ENCODE measurements around the gene SCRG1. TPM values are rescaled to one million over a fixed set of nuclear protein-coding genes. Genes with fewer than 3 reads are reported as not detected.

The SCRG1 gene
- total and polyA plus RNA-seq, 2 donors (not counting 3 experiments of a cell fraction or from before 2014, with no cell fraction given) = not detected

DNA sequence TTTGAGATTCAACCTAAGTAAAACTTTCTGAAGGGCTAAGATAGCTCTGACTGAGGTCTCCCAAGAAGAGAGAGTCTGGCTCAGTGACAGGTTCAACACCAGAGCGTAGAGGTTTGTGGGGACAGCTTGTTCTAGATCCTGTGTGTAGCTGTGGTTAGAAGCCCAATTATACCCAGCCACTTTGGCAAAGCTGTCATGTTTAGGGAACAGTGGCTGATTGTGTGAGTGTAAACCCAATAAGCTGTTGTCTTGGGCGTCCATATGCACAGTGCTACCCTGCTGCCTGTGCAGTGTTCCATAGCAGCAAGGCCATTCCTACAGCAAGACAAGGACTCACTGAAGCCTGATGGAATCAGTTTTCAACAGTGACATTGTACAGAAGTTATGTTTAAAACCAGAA lies 11.2 kb upstream of the SCRG1 start:
- BruUV-seq (replicated peaks) = no TSS peak
- Histone ChIP-seq H3K4me2 (ENCODE audit: insufficient read depth, low read length) (no peak overlapping the region), H3K9me3 (replicated peaks; ENCODE audit: control insufficient read depth, insufficient read depth, low read length) (no peaks in the 10 kb centered on the region), H4K20me1 (replicated peaks; ENCODE audit: control insufficient read depth, extremely low read depth, insufficient read depth, low read length) (no peaks in the 10 kb centered on the region), H3K27ac (ENCODE audit: insufficient read depth, low read depth, low read length) (no peak overlapping the region), H3K9me1 (replicated peaks; ENCODE audit: control insufficient read depth, extremely low read depth, insufficient read depth, low read length) (no peaks in the 10 kb centered on the region), H3K36me3 (ENCODE audit: control insufficient read depth in 2 of 2, extremely low read depth in 1 of 2, insufficient read depth in 2 of 2, low read length in 2 of 2) (no peaks in the 10 kb centered on the region), H3K4me3 (replicated peaks in 1 of 3; ENCODE audit: insufficient read depth in 1 of 3, low read depth in 1 of 3, low read length in 3 of 3) (no peak overlapping the region), H3K4me1 (ENCODE audit: control insufficient read depth, extremely low read depth, insufficient read depth, low read length) (peaks cover 13% of the 10 kb centered on the region), H3K79me2 (ENCODE audit: control insufficient read depth, insufficient read depth, low read length) (no peaks in the 10 kb centered on the region), H3K9ac (replicated peaks; ENCODE audit: extremely low read depth, insufficient read depth, low read length) (no peak overlapping the region), H3K27me3 (ENCODE audit: control insufficient read depth in 2 of 2, insufficient read depth in 2 of 2, low read length in 2 of 2) (no peaks in the 10 kb centered on the region), H2AFZ (ENCODE audit: low read depth, low read length) (no peak overlapping the region)
- dilution Hi-C loops (cut with MboI; ENCODE audit: extremely low pct_ligation_motif_present, low sequenced_read_pairs) (no loop called here), intact Hi-C loops (cut with micrococcal nuclease) (loop anchor here (10.0 kb wide), 1 partner anchor 345 kb away; no protein-coding TSS in a partner anchor)
- POLR2A ChIA-PET = no interaction called here
- FAIRE-seq (no peak), DNase-seq (ENCODE audit: low read depth, low spot score) (no peak)
- CTCF ChIA-PET = interaction anchor here (1.3 to 2.0 kb wide), 3 partner anchors 10 to 91 kb away, joined by 4 to 11 read pairs (median 5); no protein-coding TSS in a partner anchor
- TF ChIP-seq POLR2AphosphoS5 (IDR thresholded peaks at IDR 0.05; ENCODE audit: insufficient read depth, low read depth, low read length) (no peak), EZH2 (IDR thresholded peaks at IDR 0.05; ENCODE audit: borderline replicate concordance, low read depth, low read length, severe bottlenecking) (no peak), GATA2 (IDR thresholded peaks at IDR 0.05; ENCODE audit: insufficient read depth, insufficient read length, low read depth, low read length) (no peak), POLR2A (IDR thresholded peaks at IDR 0.05; ENCODE audit: low read depth, low read length) (no peak), FOS (IDR thresholded peaks at IDR 0.05; ENCODE audit: borderline replicate concordance, insufficient read depth, low read length) (no peak), MYC (IDR thresholded peaks at IDR 0.05; ENCODE audit: low read depth, low read length) (no peak), JUN (IDR thresholded peaks at IDR 0.05; ENCODE audit: borderline replicate concordance, insufficient read depth, insufficient read length, low read depth) (no peak)
- TF ChIP-seq, protein P1, sequence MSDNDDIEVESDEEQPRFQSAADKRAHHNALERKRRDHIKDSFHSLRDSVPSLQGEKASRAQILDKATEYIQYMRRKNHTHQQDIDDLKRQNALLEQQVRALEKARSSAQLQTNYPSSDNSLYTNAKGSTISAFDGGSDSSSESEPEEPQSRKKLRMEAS (IDR thresholded peaks at IDR 0.05; ENCODE audit: insufficient read depth, insufficient read length) = no peak
- TF ChIP-seq, protein P2, sequence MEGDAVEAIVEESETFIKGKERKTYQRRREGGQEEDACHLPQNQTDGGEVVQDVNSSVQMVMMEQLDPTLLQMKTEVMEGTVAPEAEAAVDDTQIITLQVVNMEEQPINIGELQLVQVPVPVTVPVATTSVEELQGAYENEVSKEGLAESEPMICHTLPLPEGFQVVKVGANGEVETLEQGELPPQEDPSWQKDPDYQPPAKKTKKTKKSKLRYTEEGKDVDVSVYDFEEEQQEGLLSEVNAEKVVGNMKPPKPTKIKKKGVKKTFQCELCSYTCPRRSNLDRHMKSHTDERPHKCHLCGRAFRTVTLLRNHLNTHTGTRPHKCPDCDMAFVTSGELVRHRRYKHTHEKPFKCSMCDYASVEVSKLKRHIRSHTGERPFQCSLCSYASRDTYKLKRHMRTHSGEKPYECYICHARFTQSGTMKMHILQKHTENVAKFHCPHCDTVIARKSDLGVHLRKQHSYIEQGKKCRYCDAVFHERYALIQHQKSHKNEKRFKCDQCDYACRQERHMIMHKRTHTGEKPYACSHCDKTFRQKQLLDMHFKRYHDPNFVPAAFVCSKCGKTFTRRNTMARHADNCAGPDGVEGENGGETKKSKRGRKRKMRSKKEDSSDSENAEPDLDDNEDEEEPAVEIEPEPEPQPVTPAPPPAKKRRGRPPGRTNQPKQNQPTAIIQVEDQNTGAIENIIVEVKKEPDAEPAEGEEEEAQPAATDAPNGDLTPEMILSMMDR (IDR thresholded peaks at IDR 0.05; ENCODE audit: extremely low read depth in 1 of 2, insufficient read depth in 1 of 2, low read depth in 1 of 2, low read length in 2 of 2) = no peak

All from endothelial cell of umbilical vein (primary cell).